ENCODE measurements around the gene KCNK1.

Gene KCNK1

DNA sequence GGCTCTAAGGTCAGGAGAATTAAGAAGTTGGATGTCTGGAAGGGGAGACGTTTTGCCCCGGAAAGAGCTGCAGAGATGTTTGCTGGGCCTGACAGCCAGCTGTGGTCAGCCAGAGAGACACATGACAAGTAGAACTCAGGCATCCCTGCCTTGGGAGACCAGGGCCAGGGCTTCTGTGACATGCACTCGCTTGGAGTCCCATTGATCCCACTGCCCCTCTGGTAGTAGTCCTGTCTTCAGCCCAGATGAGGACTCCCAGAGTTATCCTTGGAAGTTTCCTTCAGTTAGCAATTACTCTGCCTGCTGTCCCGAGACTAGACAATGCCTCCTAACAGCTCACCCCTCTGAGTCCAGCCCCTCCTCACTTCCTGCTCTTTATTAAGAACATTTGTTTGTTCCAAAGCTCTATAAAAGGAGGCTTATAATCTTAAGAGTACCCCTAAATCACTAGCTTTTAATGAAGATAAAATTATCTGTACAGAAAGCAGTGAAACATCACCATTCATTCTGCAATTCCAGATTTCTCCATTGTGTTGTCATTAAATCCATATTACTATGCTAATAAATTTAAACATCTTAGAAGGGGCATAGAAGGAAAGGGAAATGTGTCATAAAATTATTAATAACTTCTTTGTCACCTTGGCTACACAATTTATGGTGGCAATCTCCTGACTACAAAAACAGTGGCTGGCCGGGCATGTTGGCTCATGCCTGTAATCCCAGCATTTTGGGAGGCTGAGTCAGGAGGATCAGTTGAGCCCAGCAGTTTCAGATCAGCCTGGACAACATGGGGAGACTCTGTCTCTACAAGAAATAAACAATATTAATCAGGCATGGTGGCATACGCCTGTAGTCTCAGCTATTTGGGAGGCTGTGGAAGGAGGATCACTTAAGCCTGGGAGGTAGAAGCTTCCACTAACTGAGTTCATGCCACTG lies 94.2 kb downstream of the KCNK1 start:
- no peak for FAIRE-seq

- FAIRE-seq, result no peak
Observed at GRCh38 chr1:233710031-233710430, 96.1 kb downstream of the KCNK1 start.

DNA sequence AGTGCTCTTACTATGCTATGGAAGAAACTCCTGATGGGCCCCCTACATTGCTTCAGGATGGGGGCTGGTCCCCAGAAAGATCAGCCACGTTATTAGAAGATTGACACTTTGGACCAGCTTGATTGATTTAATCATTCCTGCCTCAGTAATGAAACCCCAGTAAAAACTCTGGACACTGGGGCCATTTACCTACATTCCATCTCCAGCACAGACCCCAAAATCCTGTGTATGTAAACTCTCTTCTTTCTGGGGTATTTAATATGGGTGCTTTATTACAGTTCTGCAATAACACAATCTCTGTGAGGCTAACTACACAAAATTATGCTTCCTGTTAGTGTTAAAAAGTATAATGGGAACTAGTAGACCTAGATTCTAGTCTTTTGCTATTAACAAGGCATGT lies 96.6 kb downstream of the KCNK1 start:
- no peak for FAIRE-seq

DNA sequence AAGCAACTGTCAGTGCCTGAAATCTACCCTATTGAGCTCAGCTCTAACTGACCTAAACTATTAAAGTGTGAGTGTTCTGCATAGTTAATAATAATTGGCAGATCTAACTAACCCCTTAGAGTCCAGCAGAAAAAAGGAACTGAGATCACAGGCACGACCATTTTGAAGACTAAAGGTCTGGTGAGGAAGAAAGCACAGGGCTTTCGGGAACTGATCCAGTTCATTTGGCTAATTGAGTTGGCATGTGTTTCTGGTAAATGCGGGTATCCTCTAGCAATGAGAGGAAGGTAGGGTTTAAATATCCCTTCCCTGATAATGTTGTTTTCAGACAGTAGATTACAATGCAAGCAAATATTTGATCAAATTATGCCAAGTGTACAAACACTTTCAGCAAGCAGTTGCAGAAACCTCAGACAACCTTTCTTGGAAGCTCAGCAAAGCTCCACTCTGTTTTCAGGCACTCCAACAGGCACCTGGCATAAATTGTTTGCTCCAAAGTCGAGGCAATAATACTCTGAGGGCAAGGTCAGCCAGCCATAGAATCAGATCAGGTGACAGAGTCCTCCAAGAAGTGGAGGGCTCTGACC lies 100.8 kb downstream of the KCNK1 start:
- peak; percentile 98 for FAIRE-seq

GRCh38 chr1:233718057-233718456 lies 104.2 kb downstream of the KCNK1 start:
- no peak for FAIRE-seq

- no peak for FAIRE-seq
Observed at GRCh38 chr1:233719655-233720341, 105.9 kb downstream of the KCNK1 start.

- FAIRE-seq, result peak; percentile 99
Observed at GRCh38 chr1:233721004-233721595, 107.2 kb downstream of the KCNK1 start.

Data from islet of Langerhans (tissue), 1 donor.